K562 (cell line): Measurements from ENCODE around the gene CTDNEP1. TPM values are rescaled to one million over a fixed set of nuclear protein-coding genes. Genes with fewer than 3 reads are reported as not detected.

Source experiments
- COPS2 ChIP-seq: fragments of 450-650 bp; conservative IDR thresholded peaks from 2 replicates; pipeline ENCODE4 v1.6.1; 2016; ENCODE audit warnings: mild to moderate bottlenecking, moderate library complexity
- CREM ChIP-seq: IDR thresholded peaks from 2 replicates; pipeline ENCODE4 v1.6.1; 2014; ENCODE audit warnings: antibody characterized with exemption, low read depth
- DPF2 ChIP-seq: fragments of 450-650 bp; IDR thresholded peaks from 2 replicates; pipeline ENCODE4 v1.6.1; 2016
- E2F3 ChIP-seq: fragments of 250-450 bp; sonication (Bioruptor Pico); IDR thresholded peaks from 2 replicates; pipeline ENCODE4 v1.4.0; 2020; ENCODE audit warnings: mild to moderate bottlenecking
- EGR1 ChIP-seq: fragments of 450-650 bp; conservative IDR thresholded peaks from 2 replicates; pipeline ENCODE4 v1.6.1; 2017; ENCODE audit warnings: mild to moderate bottlenecking
- FUS ChIP-seq: fragments of 200-400 bp; formaldehyde crosslinking; optimal IDR thresholded peaks from 2 replicates; pipeline ENCODE3; 2017; ENCODE audit warnings: low read depth, low read length
- GABPB1 ChIP-seq: sonication (generic); formaldehyde crosslinking; IDR thresholded peaks from 2 replicates; pipeline ENCODE4 v1.8.0; 2022; ENCODE audit warnings: mild to moderate bottlenecking, missing genetic modification reagents
- HCFC1 ChIP-seq: IDR thresholded peaks from 2 replicates; pipeline ENCODE4 v1.6.1; 2012; ENCODE audit warnings: low read depth, low read length, improper control_type of control experiment
- HDAC8 ChIP-seq: fragments of 450-650 bp; IDR thresholded peaks from 2 replicates; pipeline ENCODE4 v1.6.1; 2016; ENCODE audit warnings: mild to moderate bottlenecking, missing genetic modification characterization, moderate library complexity, missing compliant biosample characterization
- HDGF ChIP-seq: fragments of 450-650 bp; IDR thresholded peaks from 2 replicates; pipeline ENCODE4 v1.6.1; 2016
- KAT8 ChIP-seq: fragments of 450-650 bp; IDR thresholded peaks from 2 replicates; pipeline ENCODE4 v1.6.1; 2016; ENCODE audit warnings: low read depth, mild to moderate bottlenecking
- L3MBTL2 ChIP-seq: fragments of 450-650 bp; IDR thresholded peaks from 2 replicates; pipeline ENCODE4 v1.6.1; 2016; ENCODE audit warnings: mild to moderate bottlenecking, moderate library complexity
- MTF1 ChIP-seq: fragments of 250-450 bp; sonication (Bioruptor Pico); IDR thresholded peaks from 2 replicates; pipeline ENCODE4 v1.9.0; 2021; ENCODE audit warnings: moderate library complexity, mild to moderate bottlenecking, inconsistent platforms, borderline replicate concordance
- NCOR1 ChIP-seq: fragments of 450-650 bp; IDR thresholded peaks from 2 replicates; pipeline ENCODE4 v1.6.1; 2016; ENCODE audit warnings: mild to moderate bottlenecking, moderate library complexity
- NUFIP1 ChIP-seq: fragments of 450-650 bp; IDR thresholded peaks from 2 replicates; pipeline ENCODE4 v1.6.1; 2018; ENCODE audit not compliant: partially characterized antibody
- PHB ChIP-seq: fragments of 250-450 bp; sonication (Bioruptor Pico); IDR thresholded peaks from 2 replicates; pipeline ENCODE4 v1.5.0; 2021
- POLR2AphosphoS2 ChIP-seq: IDR thresholded peaks from 2 replicates; pipeline ENCODE4 v1.6.1; 2012; ENCODE audit warnings: low read length, improper control_type of control experiment
- TEAD1 ChIP-seq, 2 experiments: fragments of 450-650 bp in 1 of 2; sonication (generic) in 1 of 2; formaldehyde crosslinking; IDR thresholded peaks; 2 replicates each; pipeline versions ENCODE4 v1.4.0 to v1.8.0; 2020 to 2022; ENCODE audit warnings: mild to moderate bottlenecking in 2 of 2, missing genetic modification reagents in 1 of 2
- ZKSCAN3 ChIP-seq: fragments of 250-450 bp; sonication (Bioruptor Pico); IDR thresholded peaks from 2 replicates; pipeline ENCODE4 v1.4.0; 2020
- ZNF3 ChIP-seq: fragments of 250-450 bp; sonication (Bioruptor Pico); IDR thresholded peaks from 2 replicates; pipeline ENCODE4 v1.5.0; 2021; ENCODE audit warnings: mild to moderate bottlenecking, moderate library complexity
- ZNF707 ChIP-seq: fragments of 250-450 bp; sonication (Bioruptor Pico); conservative IDR thresholded peaks from 2 replicates; pipeline ENCODE4 v1.8.0; 2022; ENCODE audit warnings: inconsistent platforms, mild to moderate bottlenecking, moderate library complexity
- ZNF77 ChIP-seq: fragments of 250-450 bp; sonication (Bioruptor Pico); IDR thresholded peaks from 2 replicates; pipeline ENCODE4 v1.5.0; 2020
- polyA plus RNA-seq, 8 experiments: library from polyadenylated mRNA; depleted of rRNA in 4 of 8; stranded (reverse) in 5 of 8; unstranded in 3 of 8; fragments of >200 nt; fragmentation: Nextera tagmentation in 2 of 8; fragmentation: Illumina TruSeq in 1 of 8; extraction: Ambion mirVana in 2 of 8; extraction: Trizol in 1 of 8; gene quantifications; 2 replicates each; pipeline versions ENCODE4 v1.2.1 to v1.2.3, GENCODE V29; 2011 to 2014; ENCODE audit warnings: inconsistent platforms in 1 of 8, missing spikeins in 1 of 8
- total RNA-seq, 7 experiments: library from RNA; depleted of rRNA in 6 of 7; stranded (reverse); fragments of >200 nt in 6 of 7; fragmentation: Illumina TruSeq in 2 of 7; extraction: Trizol in 2 of 7; gene quantifications; 2 replicates each; pipeline versions ENCODE4 v1.2.1 to v1.2.3, GENCODE V29; 2011 to 2021; ENCODE audit warnings: low replicate concordance in 1 of 7
- TF ChIP-seq, protein P1 (sequence below), 2 experiments: fragments of 450-650 bp; IDR thresholded peaks; 2 replicates each; pipeline ENCODE4 v1.6.1; 2016
- TF ChIP-seq, protein P2 (sequence below): sonication (generic); formaldehyde crosslinking; IDR thresholded peaks from 2 replicates; pipeline ENCODE4 v1.8.0; 2022; ENCODE audit warnings: mild to moderate bottlenecking, low read depth, missing genetic modification reagents
- TF ChIP-seq, protein P3 (sequence below): fragments of 450-650 bp; formaldehyde crosslinking; IDR thresholded peaks from 2 replicates; pipeline ENCODE4 v1.4.0; 2022; ENCODE audit warnings: missing genetic modification characterization
- TF ChIP-seq, protein P4 (sequence below): fragments of 450-650 bp; IDR thresholded peaks from 2 replicates; pipeline ENCODE4 v1.6.1; 2016; ENCODE audit warnings: borderline replicate concordance

The CTDNEP1 gene
- total and polyA plus RNA-seq, 9 of the 15 experiments (the other 6 are each of a cell fraction or from before 2014, with no cell fraction given) = 10.7 to 150 (median 28.5) TPM

DNA sequence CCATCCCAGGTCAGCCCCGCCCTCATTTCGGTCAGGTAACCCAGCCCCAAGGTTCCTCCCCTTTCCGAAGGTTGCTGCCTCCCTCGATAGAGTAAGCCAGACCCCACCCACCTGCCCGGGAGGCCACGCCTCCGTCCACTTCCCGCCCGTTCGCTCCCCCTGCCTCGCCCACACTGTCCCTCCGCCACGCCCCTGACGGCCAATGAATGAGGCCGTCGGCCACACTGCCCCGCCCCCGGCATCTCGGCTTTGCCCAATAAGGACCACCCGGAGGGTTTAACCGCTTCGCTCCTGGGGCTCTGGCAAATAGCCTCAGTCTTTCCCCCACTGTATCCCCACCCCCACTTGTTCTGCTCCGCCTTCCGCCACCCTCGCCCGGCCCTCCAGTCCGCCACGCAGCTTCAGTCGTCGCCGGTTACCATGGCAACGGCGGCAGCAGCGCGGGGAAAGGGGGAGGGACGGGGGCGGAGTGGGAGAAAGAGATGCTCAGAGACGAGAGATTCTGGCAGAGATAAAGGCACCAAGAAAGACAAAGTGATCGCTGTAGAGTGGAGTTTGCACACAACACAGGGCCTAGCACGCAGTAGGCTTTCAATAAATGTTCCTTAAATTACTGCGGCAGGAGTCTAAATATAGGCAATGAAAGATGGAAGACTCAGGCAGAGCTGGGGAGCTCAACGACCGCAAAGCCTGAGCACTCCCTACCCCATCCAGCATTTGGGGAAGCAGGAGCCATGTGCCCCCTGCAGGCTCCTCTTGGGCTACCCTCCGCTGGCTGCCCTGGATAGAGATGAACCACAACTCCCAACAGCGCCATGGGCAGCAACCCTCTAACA is 37.0 kb downstream of the CTDNEP1 start (continued):
- TF ChIP-seq ZNF707 (CRISPR knock-in tag) (no peak), MTF1 (CRISPR knock-in tag) (no peak), DPF2 (no peak), HDAC8 (no peak), EGR1 (peak; percentile 88), POLR2AphosphoS2 (no peak), PHB (CRISPR knock-in tag) (no peak), FUS (no peak), NUFIP1 (no peak), NCOR1 (no peak), E2F3 (peak; percentile 59; the same call in 1 of the 2 replicates), KAT8 (no peak), L3MBTL2 (peak; percentile 25; the same call in 1 of the 2 replicates), GABPB1 (CRISPR knock-in tag) (peak; percentile 46; the same call in 1 of the 2 replicates), ZNF3 (CRISPR knock-in tag) (no peak), HCFC1 (peak; percentile 7), HDGF (no peak), CREM (peak; percentile 15; the same call in 1 of the 2 replicates), ZKSCAN3 (CRISPR knock-in tag) (no peak), COPS2 (no peak), TEAD1 (CRISPR knock-in tag; IDR thresholded peaks at IDR 0.05) (no peak), ZNF77 (CRISPR knock-in tag) (no peak)
- TF ChIP-seq, protein P1, sequence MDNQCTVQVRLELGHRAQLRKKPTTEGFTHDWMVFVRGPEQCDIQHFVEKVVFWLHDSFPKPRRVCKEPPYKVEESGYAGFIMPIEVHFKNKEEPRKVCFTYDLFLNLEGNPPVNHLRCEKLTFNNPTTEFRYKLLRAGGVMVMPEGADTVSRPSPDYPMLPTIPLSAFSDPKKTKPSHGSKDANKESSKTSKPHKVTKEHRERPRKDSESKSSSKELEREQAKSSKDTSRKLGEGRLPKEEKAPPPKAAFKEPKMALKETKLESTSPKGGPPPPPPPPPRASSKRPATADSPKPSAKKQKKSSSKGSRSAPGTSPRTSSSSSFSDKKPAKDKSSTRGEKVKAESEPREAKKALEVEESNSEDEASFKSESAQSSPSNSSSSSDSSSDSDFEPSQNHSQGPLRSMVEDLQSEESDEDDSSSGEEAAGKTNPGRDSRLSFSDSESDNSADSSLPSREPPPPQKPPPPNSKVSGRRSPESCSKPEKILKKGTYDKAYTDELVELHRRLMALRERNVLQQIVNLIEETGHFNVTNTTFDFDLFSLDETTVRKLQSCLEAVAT (IDR thresholded peaks at IDR 0.05) = no peak
- TF ChIP-seq, protein P2, sequence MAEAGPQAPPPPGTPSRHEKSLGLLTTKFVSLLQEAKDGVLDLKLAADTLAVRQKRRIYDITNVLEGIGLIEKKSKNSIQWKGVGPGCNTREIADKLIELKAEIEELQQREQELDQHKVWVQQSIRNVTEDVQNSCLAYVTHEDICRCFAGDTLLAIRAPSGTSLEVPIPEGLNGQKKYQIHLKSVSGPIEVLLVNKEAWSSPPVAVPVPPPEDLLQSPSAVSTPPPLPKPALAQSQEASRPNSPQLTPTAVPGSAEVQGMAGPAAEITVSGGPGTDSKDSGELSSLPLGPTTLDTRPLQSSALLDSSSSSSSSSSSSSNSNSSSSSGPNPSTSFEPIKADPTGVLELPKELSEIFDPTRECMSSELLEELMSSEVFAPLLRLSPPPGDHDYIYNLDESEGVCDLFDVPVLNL (CRISPR knock-in tag) = 0 out of 2 replicates have a peak, but pooled peaks have one; percentile 3
- TF ChIP-seq, protein P3, sequence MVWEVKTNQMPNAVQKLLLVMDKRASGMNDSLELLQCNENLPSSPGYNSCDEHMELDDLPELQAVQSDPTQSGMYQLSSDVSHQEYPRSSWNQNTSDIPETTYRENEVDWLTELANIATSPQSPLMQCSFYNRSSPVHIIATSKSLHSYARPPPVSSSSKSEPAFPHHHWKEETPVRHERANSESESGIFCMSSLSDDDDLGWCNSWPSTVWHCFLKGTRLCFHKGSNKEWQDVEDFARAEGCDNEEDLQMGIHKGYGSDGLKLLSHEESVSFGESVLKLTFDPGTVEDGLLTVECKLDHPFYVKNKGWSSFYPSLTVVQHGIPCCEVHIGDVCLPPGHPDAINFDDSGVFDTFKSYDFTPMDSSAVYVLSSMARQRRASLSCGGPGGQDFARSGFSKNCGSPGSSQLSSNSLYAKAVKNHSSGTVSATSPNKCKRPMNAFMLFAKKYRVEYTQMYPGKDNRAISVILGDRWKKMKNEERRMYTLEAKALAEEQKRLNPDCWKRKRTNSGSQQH (CRISPR knock-in tag) = peak; percentile 64; the same call in 1 of the 2 replicates
- TF ChIP-seq, protein P4, sequence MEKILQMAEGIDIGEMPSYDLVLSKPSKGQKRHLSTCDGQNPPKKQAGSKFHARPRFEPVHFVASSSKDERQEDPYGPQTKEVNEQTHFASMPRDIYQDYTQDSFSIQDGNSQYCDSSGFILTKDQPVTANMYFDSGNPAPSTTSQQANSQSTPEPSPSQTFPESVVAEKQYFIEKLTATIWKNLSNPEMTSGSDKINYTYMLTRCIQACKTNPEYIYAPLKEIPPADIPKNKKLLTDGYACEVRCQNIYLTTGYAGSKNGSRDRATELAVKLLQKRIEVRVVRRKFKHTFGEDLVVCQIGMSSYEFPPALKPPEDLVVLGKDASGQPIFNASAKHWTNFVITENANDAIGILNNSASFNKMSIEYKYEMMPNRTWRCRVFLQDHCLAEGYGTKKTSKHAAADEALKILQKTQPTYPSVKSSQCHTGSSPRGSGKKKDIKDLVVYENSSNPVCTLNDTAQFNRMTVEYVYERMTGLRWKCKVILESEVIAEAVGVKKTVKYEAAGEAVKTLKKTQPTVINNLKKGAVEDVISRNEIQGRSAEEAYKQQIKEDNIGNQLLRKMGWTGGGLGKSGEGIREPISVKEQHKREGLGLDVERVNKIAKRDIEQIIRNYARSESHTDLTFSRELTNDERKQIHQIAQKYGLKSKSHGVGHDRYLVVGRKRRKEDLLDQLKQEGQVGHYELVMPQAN = no peak
